OCI-LY7 (cell line): ENCODE measurements around the gene TLR2. TPM values are rescaled to one million over a fixed set of nuclear protein-coding genes. Genes with fewer than 3 reads are reported as not detected.

ENCODE experiments used
- BruUV-seq: library from RNA; stranded (reverse); fragments of 400-500 nt; replicated peaks from 2 replicates; lab custom pipeline; 2021; lab: Mats Ljungman, UMichigan
- CTCF ChIA-PET: fragments of 300-600 bp; sonication (Branson Sonifier 250); formaldehyde crosslinking; loops from one replicate; lab custom pipeline; 2022; ENCODE audit warnings: antibody characterized with exemption; ENCODE audit not compliant: unreplicated experiment; lab: Charles Lee
- POLR2A ChIA-PET: fragments of 300-600 bp; sonication (Branson Sonifier 250); formaldehyde crosslinking; loops from one replicate; lab custom pipeline; 2022; ENCODE audit warnings: antibody characterized with exemption; lab: Charles Lee
- DNase-seq: peaks from one replicate; pipeline ENCODE4 v3.0.0-alpha.2; 2015; ENCODE audit warnings: low spot score
- H2AFZ ChIP-seq: fragments of 200-600 bp; sonication (generic), shearing (Covaris generic); 2 replicates; pipeline ENCODE4 v1.6.1; 2014; ENCODE audit warnings: mild to moderate bottlenecking, antibody characterized with exemption, low read length, moderate library complexity
- H3K27ac ChIP-seq: fragments of 200-600 bp; sonication (generic); 2 replicates; pipeline ENCODE4 v1.5.1; 2014; ENCODE audit warnings: mixed run types, low read depth, mild to moderate bottlenecking, moderate library complexity, low read length, inconsistent platforms; ENCODE audit not compliant: poor library complexity, severe bottlenecking
- H3K36me3 ChIP-seq: fragments of 200-600 bp; sonication (generic); 2 replicates; pipeline ENCODE4 v1.6.1; 2014; ENCODE audit warnings: mild to moderate bottlenecking, antibody characterized with exemption, low read length, moderate library complexity, mixed read lengths; ENCODE audit not compliant: insufficient read depth
- H3K4me1 ChIP-seq: fragments of 200-600 bp; sonication (generic); 2 replicates; pipeline ENCODE4 v1.5.1; 2014; ENCODE audit warnings: mild to moderate bottlenecking, low read length; ENCODE audit not compliant: insufficient read depth, poor library complexity, severe bottlenecking
- H3K4me2 ChIP-seq: fragments of 200-600 bp; sonication (generic); 2 replicates; pipeline ENCODE4 v1.6.1; 2014; ENCODE audit warnings: mild to moderate bottlenecking, low read length
- H3K4me3 ChIP-seq: fragments of 200-600 bp; sonication (generic); 2 replicates; pipeline ENCODE4 v1.5.1; 2014; ENCODE audit warnings: mild to moderate bottlenecking, low read depth, low read length; ENCODE audit not compliant: poor library complexity, severe bottlenecking
- H3K79me2 ChIP-seq: fragments of 200-600 bp; sonication (generic); 2 replicates; pipeline ENCODE4 v1.6.1; 2016; ENCODE audit warnings: low read depth, mild to moderate bottlenecking, low read length, moderate library complexity, mixed read lengths; ENCODE audit not compliant: insufficient read depth
- H3K9me2 ChIP-seq: fragments of 200-600 bp; sonication (generic); 2 replicates; pipeline ENCODE4 v1.6.1; 2016; ENCODE audit warnings: mild to moderate bottlenecking, low read length, mixed read lengths; ENCODE audit not compliant: insufficient read depth
- H3K9me3 ChIP-seq: fragments of 200-600 bp; sonication (generic); 2 replicates; pipeline ENCODE4 v1.6.1; 2014; ENCODE audit warnings: mild to moderate bottlenecking, mixed run types, low read length, mixed read lengths
- H4K20me1 ChIP-seq: fragments of 200-600 bp; sonication (generic); 2 replicates; pipeline ENCODE4 v1.6.1; 2014; ENCODE audit warnings: mild to moderate bottlenecking, antibody characterized with exemption, low read length, moderate library complexity, mixed read lengths; ENCODE audit not compliant: insufficient read depth
- EZH2phosphoT487 ChIP-seq: fragments of 200-600 bp; sonication (generic); IDR thresholded peaks from 2 replicates; pipeline ENCODE4 v1.6.1; 2018; ENCODE audit warnings: low read depth, borderline replicate concordance, mild to moderate bottlenecking, mixed run types, antibody characterized with exemption, low read length, moderate library complexity, mixed read lengths
- intact Hi-C: fragments of 100-400 bp; cut with micrococcal nuclease; formaldehyde crosslinking; loops from one replicate; pipeline ENCODE4 v1.10.0; 2022; ENCODE audit not compliant: unreplicated experiment
- total RNA-seq, 2 experiments: library from RNA; depleted of rRNA in 1 of 2; stranded (reverse); fragments of >200 nt in 1 of 2; shearing (Covaris generic) in 1 of 2; gene quantifications; 2 replicates each; pipeline ENCODE4 v1.2.3, GENCODE V29; 2014 to 2022
- TF ChIP-seq, protein P1 (sequence below): fragments of 200-600 bp; sonication (generic); conservative IDR thresholded peaks from 2 replicates; pipeline ENCODE4 v1.5.1; 2014; ENCODE audit warnings: mild to moderate bottlenecking, antibody characterized with exemption, low read length, moderate library complexity, mixed read lengths

TLR2 gene
- total RNA-seq, 2 experiments from 2014 or later = 1.5 TPM; not detected in 1

DNA sequence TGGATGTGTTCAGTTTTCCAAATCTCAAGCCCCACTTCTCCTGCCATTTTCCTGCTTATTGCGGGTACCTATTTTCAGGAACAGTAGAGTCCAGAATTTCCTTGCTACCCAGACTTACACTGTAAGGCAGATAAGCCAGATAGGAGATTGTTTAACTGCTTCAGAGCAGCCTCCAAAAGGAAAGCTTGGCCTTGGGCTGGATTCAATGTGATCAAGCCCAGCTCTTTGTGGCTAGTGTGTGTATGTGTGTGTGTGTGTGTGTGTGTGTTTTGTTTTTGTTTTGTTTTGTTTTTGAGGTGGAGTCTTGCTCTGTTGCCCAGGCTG is 41.7 kb downstream of the TLR2 start:
- no peaks in the 10 kb centered on the region for H3K9me3 ChIP-seq
- H3K36me3 ChIP-seq = no peaks in the 10 kb centered on the region
- H3K4me2 ChIP-seq = peak overlapping the region; percentile 28; the same call in 1 of the 2 replicates
- no peaks in the 10 kb centered on the region for H4K20me1 ChIP-seq
- TF ChIP-seq EZH2phosphoT487 = no peak
- TF ChIP-seq, protein P1, sequence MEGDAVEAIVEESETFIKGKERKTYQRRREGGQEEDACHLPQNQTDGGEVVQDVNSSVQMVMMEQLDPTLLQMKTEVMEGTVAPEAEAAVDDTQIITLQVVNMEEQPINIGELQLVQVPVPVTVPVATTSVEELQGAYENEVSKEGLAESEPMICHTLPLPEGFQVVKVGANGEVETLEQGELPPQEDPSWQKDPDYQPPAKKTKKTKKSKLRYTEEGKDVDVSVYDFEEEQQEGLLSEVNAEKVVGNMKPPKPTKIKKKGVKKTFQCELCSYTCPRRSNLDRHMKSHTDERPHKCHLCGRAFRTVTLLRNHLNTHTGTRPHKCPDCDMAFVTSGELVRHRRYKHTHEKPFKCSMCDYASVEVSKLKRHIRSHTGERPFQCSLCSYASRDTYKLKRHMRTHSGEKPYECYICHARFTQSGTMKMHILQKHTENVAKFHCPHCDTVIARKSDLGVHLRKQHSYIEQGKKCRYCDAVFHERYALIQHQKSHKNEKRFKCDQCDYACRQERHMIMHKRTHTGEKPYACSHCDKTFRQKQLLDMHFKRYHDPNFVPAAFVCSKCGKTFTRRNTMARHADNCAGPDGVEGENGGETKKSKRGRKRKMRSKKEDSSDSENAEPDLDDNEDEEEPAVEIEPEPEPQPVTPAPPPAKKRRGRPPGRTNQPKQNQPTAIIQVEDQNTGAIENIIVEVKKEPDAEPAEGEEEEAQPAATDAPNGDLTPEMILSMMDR = no peak
- no peak overlapping the region for H3K27ac ChIP-seq
- ChIA-PET POLR2A (interaction anchor here (1.1 to 3.0 kb wide), 6 partner anchors 9 to 947 kb away, joined by 3 to 13 read pairs (median 4); no protein-coding TSS in a partner anchor), CTCF (interaction anchor here (1.2 to 2.0 kb wide), 3 partner anchors 8 to 81 kb away, joined by 3 to 5 read pairs (median 4); no protein-coding TSS in a partner anchor)
- no peak for DNase-seq
- peaks cover 42% of the 10 kb centered on the region for H3K4me1 ChIP-seq
- no peak overlapping the region for H3K4me3 ChIP-seq
- peak overlapping the region; percentile 78; the same call in 1 of the 2 replicates for H2AFZ ChIP-seq
- H3K9me2 ChIP-seq = no peaks in the 10 kb centered on the region
- intact Hi-C loops = no loop called here
- no peaks in the 10 kb centered on the region for H3K79me2 ChIP-seq
- no TSS peak for BruUV-seq

DNA sequence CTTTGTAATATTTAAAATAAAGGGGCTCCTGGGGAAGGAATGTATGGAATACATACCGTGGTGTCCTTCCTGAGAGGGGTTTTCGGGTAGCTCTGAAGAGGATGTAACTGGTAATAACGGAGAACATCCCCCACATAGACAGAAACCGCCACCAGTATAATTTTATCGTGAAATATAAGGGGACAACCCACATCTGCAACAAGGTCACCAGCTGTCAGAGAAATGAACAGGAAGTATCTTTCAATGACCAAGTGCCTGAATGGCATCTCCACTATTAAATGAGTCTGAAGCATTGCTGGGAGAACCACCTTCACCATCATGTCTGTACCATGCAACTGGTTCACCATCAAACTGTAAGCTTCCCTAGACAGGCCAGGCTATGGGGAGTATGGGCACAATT is 44.1 kb downstream of the TLR2 start:
- Histone ChIP-seq H3K4me1 (peaks cover 42% of the 10 kb centered on the region), H3K27ac (no peak overlapping the region), H3K9me3 (no peaks in the 10 kb centered on the region), H3K79me2 (no peaks in the 10 kb centered on the region), H2AFZ (peak overlapping the region; percentile 76; the same call in 1 of the 2 replicates), H3K4me3 (no peak overlapping the region), H3K4me2 (peak overlapping the region; percentile 25), H3K9me2 (no peaks in the 10 kb centered on the region), H3K36me3 (no peaks in the 10 kb centered on the region), H4K20me1 (no peaks in the 10 kb centered on the region)
- ChIA-PET POLR2A (interaction anchor here (0.5 to 1.3 kb wide), 4 partner anchors 15 to 709 kb away, joined by 3 read pairs; no protein-coding TSS in a partner anchor), CTCF (no interaction called here)
- no TSS peak for BruUV-seq
- peak; percentile 17 for DNase-seq
- TF ChIP-seq EZH2phosphoT487 = no peak
- TF ChIP-seq, protein P1 = no peak
- intact Hi-C loops = no loop called here

DNA sequence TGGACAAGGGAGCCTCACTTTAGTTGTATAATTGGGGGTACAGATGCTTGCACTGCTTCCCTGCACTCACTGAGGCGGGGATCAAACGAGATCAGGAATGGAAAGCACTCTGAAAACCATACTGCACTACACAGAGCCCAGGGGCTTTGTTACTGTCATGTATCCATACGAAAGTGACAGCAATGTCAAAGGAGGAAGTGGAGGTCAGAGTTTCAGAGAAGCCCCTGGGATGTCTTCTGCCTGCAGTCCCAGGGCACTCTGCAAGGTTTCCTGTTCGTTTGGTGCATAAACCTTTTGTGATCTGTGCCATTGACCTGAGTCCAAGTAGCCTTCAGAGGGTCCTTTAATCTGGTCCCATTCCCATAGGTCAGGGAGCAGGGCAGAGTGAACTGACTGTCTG is 44.6 kb downstream of the TLR2 start:
- intact Hi-C loops = no loop called here
- no peaks in the 10 kb centered on the region for H3K79me2 ChIP-seq
- H2AFZ ChIP-seq = peak overlapping the region; percentile 76; the same call in 1 of the 2 replicates
- H3K36me3 ChIP-seq = no peaks in the 10 kb centered on the region
- H3K4me1 ChIP-seq = peaks cover 42% of the 10 kb centered on the region
- H3K4me2 ChIP-seq = peak overlapping the region; percentile 25; the same call in 1 of the 2 replicates
- ChIA-PET POLR2A (interaction anchor here (0.5 to 1.3 kb wide), 4 partner anchors 14 to 708 kb away, joined by 3 read pairs; no protein-coding TSS in a partner anchor), CTCF (interaction anchor here (0.6 kb wide), 1 partner anchor 34 kb away, joined by 3 read pairs; no protein-coding TSS in a partner anchor)
- no peak overlapping the region for H3K4me3 ChIP-seq
- H3K9me2 ChIP-seq = no peaks in the 10 kb centered on the region
- H4K20me1 ChIP-seq = no peaks in the 10 kb centered on the region
- H3K27ac ChIP-seq = no peak overlapping the region
- no peaks in the 10 kb centered on the region for H3K9me3 ChIP-seq
- BruUV-seq = no TSS peak
- no peak for TF ChIP-seq EZH2phosphoT487
- TF ChIP-seq, protein P1 = no peak
- peak; percentile 32 for DNase-seq
